ENCODE measurements around the gene PLCB1. TPM values are rescaled to one million over a fixed set of nuclear protein-coding genes. Genes with fewer than 3 reads are reported as not detected.

Gene PLCB1
- total and polyA plus RNA-seq, 2 donors (not counting 3 experiments of a cell fraction or from before 2014, with no cell fraction given): 10.2 to 53.4 TPM

- Histone ChIP-seq H3K27ac (ENCODE audit: insufficient read depth, low read depth, low read length) (no peak overlapping the region), H2AFZ (ENCODE audit: low read depth, low read length) (no peak overlapping the region), H3K27me3 (ENCODE audit: control insufficient read depth in 2 of 2, insufficient read depth in 2 of 2, low read length in 2 of 2) (no peaks in the 10 kb centered on the region), H3K9ac (replicated peaks; ENCODE audit: extremely low read depth, insufficient read depth, low read length) (no peak overlapping the region), H4K20me1 (replicated peaks; ENCODE audit: control insufficient read depth, extremely low read depth, insufficient read depth, low read length) (no peaks in the 10 kb centered on the region), H3K9me3 (replicated peaks; ENCODE audit: control insufficient read depth, insufficient read depth, low read length) (no peaks in the 10 kb centered on the region), H3K4me1 (ENCODE audit: control insufficient read depth, extremely low read depth, insufficient read depth, low read length) (peaks cover 3% of the 10 kb centered on the region), H3K4me2 (ENCODE audit: insufficient read depth, low read length) (no peak overlapping the region), H3K4me3 (replicated peaks in 1 of 3; ENCODE audit: insufficient read depth in 1 of 3, low read depth in 1 of 3, low read length in 3 of 3) (no peak overlapping the region), H3K9me1 (replicated peaks; ENCODE audit: control insufficient read depth, extremely low read depth, insufficient read depth, low read length) (no peaks in the 10 kb centered on the region), H3K36me3 (ENCODE audit: control insufficient read depth in 2 of 2, extremely low read depth in 1 of 2, insufficient read depth in 2 of 2, low read length in 2 of 2) (no peaks in the 10 kb centered on the region), H3K79me2 (ENCODE audit: control insufficient read depth, insufficient read depth, low read length) (no peaks in the 10 kb centered on the region)
- POLR2A ChIA-PET: no interaction called here
- BruUV-seq (replicated peaks): no TSS peak
- TF ChIP-seq MYC (IDR thresholded peaks at IDR 0.05; ENCODE audit: low read depth, low read length): no peak
- no peak for TF ChIP-seq GATA2 (IDR thresholded peaks at IDR 0.05; ENCODE audit: insufficient read depth, insufficient read length, low read depth, low read length)
- no peak for TF ChIP-seq MAX (IDR thresholded peaks at IDR 0.05; ENCODE audit: insufficient read depth, insufficient read length)
- TF ChIP-seq EZH2 (IDR thresholded peaks at IDR 0.05; ENCODE audit: borderline replicate concordance, low read depth, low read length, severe bottlenecking): no peak
- no peak for TF ChIP-seq JUN (IDR thresholded peaks at IDR 0.05; ENCODE audit: borderline replicate concordance, insufficient read depth, insufficient read length, low read depth)
- no peak for DNase-seq (ENCODE audit: low read depth, low spot score)
- CTCF ChIA-PET: interaction anchor here (0.6 to 2.3 kb wide), 3 partner anchors 12 to 322 kb away, joined by 3 to 16 read pairs (median 4); no protein-coding TSS in a partner anchor
- dilution Hi-C loops (cut with MboI; ENCODE audit: extremely low pct_ligation_motif_present, low sequenced_read_pairs): no loop called here
- no peak for FAIRE-seq
- intact Hi-C loops (cut with micrococcal nuclease): no loop called here
Observed at GRCh38 chr20:8399947-8400346, 267.9 kb downstream of the PLCB1 start.

GRCh38 chr20:8400486-8400885, 268.4 kb downstream of the PLCB1 start:
- H3K27ac ChIP-seq (ENCODE audit: insufficient read depth, low read depth, low read length): no peak overlapping the region
- no TSS peak for BruUV-seq (replicated peaks)
- POLR2A ChIA-PET: no interaction called here
- dilution Hi-C loops (cut with MboI; ENCODE audit: extremely low pct_ligation_motif_present, low sequenced_read_pairs) (no loop called here), intact Hi-C loops (cut with micrococcal nuclease) (no loop called here)
- no peaks in the 10 kb centered on the region for H3K9me1 ChIP-seq (replicated peaks; ENCODE audit: control insufficient read depth, extremely low read depth, insufficient read depth, low read length)
- no peak overlapping the region for H3K4me3 ChIP-seq (replicated peaks in 1 of 3; ENCODE audit: insufficient read depth in 1 of 3, low read depth in 1 of 3, low read length in 3 of 3)
- no peak overlapping the region for H2AFZ ChIP-seq (ENCODE audit: low read depth, low read length)
- H3K9me3 ChIP-seq (replicated peaks; ENCODE audit: control insufficient read depth, insufficient read depth, low read length): no peaks in the 10 kb centered on the region
- CTCF ChIA-PET: interaction anchor here (1.1 to 2.3 kb wide), 3 partner anchors 35 to 321 kb away, joined by 3 to 16 read pairs (median 3); no protein-coding TSS in a partner anchor
- FAIRE-seq (no peak), DNase-seq (ENCODE audit: low read depth, low spot score) (no peak)
- no peak overlapping the region for H3K4me2 ChIP-seq (ENCODE audit: insufficient read depth, low read length)
- H3K79me2 ChIP-seq (ENCODE audit: control insufficient read depth, insufficient read depth, low read length): no peaks in the 10 kb centered on the region
- no peak overlapping the region for H3K9ac ChIP-seq (replicated peaks; ENCODE audit: extremely low read depth, insufficient read depth, low read length)
- no peaks in the 10 kb centered on the region for H3K27me3 ChIP-seq (ENCODE audit: control insufficient read depth in 2 of 2, insufficient read depth in 2 of 2, low read length in 2 of 2)
- H3K4me1 ChIP-seq (ENCODE audit: control insufficient read depth, extremely low read depth, insufficient read depth, low read length): peaks cover 3% of the 10 kb centered on the region
- H3K36me3 ChIP-seq (ENCODE audit: control insufficient read depth in 2 of 2, extremely low read depth in 1 of 2, insufficient read depth in 2 of 2, low read length in 2 of 2): no peaks in the 10 kb centered on the region
- TF ChIP-seq CTCF (IDR thresholded peaks at IDR 0.05; ENCODE audit: extremely low read depth in 1 of 2, insufficient read depth in 1 of 2, low read depth in 1 of 2, low read length in 2 of 2) (no peak), EZH2 (IDR thresholded peaks at IDR 0.05; ENCODE audit: borderline replicate concordance, low read depth, low read length, severe bottlenecking) (no peak), POLR2AphosphoS5 (IDR thresholded peaks at IDR 0.05; ENCODE audit: insufficient read depth, low read depth, low read length) (no peak), JUN (IDR thresholded peaks at IDR 0.05; ENCODE audit: borderline replicate concordance, insufficient read depth, insufficient read length, low read depth) (no peak), POLR2A (IDR thresholded peaks at IDR 0.05; ENCODE audit: low read depth, low read length) (no peak), MAX (IDR thresholded peaks at IDR 0.05; ENCODE audit: insufficient read depth, insufficient read length) (no peak), GATA2 (IDR thresholded peaks at IDR 0.05; ENCODE audit: insufficient read depth, insufficient read length, low read depth, low read length) (no peak), MYC (IDR thresholded peaks at IDR 0.05; ENCODE audit: low read depth, low read length) (no peak), FOS (IDR thresholded peaks at IDR 0.05; ENCODE audit: borderline replicate concordance, insufficient read depth, low read length) (no peak)
- H4K20me1 ChIP-seq (replicated peaks; ENCODE audit: control insufficient read depth, extremely low read depth, insufficient read depth, low read length): no peaks in the 10 kb centered on the region
